Cardiac muscle cell (in vitro differentiated cells and primary cell): ENCODE results near the gene SMIM45.

ENCODE experiments used
- DNase-seq, 2 donors: peaks; one replicate each; pipeline versions ENCODE4 v3.0.0 to v3.0.0-alpha.2; 2010 to 2017; ENCODE audit warnings: low read depth in 1 of 2, low spot score in 1 of 2
- H3K27ac ChIP-seq: fragments of 200-600 bp; sonication (generic); 2 replicates; pipeline ENCODE4 v1.5.1; 2016
- H3K27me3 ChIP-seq: fragments of 200-600 bp; sonication (generic); 2 replicates; pipeline ENCODE4 v1.6.0; 2016; ENCODE audit warnings: control low read depth
- H3K36me3 ChIP-seq: fragments of 200-600 bp; sonication (generic); 2 replicates; pipeline ENCODE4 v1.5.1; 2016; ENCODE audit warnings: control low read depth
- H3K4me1 ChIP-seq: fragments of 200-600 bp; sonication (generic); 2 replicates; pipeline ENCODE4 v1.8.1; 2017; ENCODE audit warnings: low read depth, mild to moderate bottlenecking, mixed run types
- H3K4me3 ChIP-seq: fragments of 200-600 bp; sonication (generic); 2 replicates; pipeline ENCODE4 v1.5.1; 2016; ENCODE audit warnings: mild to moderate bottlenecking
- H3K9me3 ChIP-seq: fragments of 200-600 bp; sonication (generic); 2 replicates; pipeline ENCODE4 v1.5.1; 2017; ENCODE audit warnings: low read depth, mild to moderate bottlenecking, control low read depth
- TF ChIP-seq, protein P1 (sequence below): IDR thresholded peaks from 2 replicates; pipeline ENCODE4 v1.5.1; 2012; ENCODE audit warnings: low read depth, mild to moderate bottlenecking, low read length

The SMIM45 gene

GRCh38 chr22:41907436-41908401 is 44.2 kb upstream of the SMIM45 start:
- TF ChIP-seq, protein P1, sequence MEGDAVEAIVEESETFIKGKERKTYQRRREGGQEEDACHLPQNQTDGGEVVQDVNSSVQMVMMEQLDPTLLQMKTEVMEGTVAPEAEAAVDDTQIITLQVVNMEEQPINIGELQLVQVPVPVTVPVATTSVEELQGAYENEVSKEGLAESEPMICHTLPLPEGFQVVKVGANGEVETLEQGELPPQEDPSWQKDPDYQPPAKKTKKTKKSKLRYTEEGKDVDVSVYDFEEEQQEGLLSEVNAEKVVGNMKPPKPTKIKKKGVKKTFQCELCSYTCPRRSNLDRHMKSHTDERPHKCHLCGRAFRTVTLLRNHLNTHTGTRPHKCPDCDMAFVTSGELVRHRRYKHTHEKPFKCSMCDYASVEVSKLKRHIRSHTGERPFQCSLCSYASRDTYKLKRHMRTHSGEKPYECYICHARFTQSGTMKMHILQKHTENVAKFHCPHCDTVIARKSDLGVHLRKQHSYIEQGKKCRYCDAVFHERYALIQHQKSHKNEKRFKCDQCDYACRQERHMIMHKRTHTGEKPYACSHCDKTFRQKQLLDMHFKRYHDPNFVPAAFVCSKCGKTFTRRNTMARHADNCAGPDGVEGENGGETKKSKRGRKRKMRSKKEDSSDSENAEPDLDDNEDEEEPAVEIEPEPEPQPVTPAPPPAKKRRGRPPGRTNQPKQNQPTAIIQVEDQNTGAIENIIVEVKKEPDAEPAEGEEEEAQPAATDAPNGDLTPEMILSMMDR: no peak
- no peak overlapping the region for H3K4me3 ChIP-seq

DNA sequence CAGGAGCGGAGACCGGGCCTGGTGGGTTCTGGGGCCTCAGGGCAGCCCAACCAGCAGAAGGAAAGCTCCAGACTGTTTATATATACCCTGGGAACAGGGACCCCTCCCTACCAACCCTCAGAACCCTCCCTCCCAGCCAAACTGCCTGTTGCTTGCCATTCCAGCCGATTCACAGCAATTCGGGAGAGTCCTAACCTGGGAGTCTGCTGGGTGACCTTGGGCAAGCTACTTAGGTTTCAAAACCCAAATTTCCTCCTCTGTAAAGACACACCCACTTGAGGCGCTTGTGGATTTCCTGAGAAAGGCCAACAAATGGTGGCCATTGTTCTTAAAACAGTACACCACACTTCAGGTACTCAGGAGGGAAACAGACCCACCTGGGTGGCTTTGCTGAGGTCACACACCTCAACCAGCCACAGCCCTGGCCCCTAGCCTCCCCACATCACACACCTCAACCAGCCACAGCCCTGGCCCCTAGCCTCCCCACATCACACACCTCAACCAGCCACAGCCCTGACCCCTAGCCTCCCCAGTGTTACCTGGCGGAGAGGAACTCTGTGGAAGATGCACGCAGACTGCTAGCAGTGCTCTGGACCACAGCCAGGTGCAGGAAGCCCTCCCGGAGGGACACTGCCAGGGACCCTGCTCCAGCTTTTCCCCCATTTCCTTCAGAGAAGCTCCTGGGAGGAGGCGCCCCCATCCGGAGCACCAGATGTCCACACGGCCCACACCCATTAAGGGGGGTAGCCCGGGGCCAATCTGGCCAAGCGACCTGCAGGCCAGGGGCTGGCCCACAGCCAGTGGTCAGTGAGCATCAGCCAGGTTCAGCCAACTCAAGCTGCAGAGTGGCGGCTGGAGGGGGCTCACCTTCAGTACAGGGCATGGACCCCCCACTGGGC is 43.3 kb upstream of the SMIM45 start:
- H3K9me3 ChIP-seq: no peaks in the 10 kb centered on the region
- TF ChIP-seq, protein P1: no peak
- H3K27ac ChIP-seq: no peak overlapping the region
- peaks cover 53% of the 10 kb centered on the region for H3K27me3 ChIP-seq
- H3K4me1 ChIP-seq: peaks cover 4% of the 10 kb centered on the region
- DNase-seq: no peak
- no peak overlapping the region for H3K4me3 ChIP-seq
- peaks cover 31% of the 10 kb centered on the region for H3K36me3 ChIP-seq

More at GRCh38 chr22:41907436-41908401, 44.2 kb upstream of the SMIM45 start:
- H3K4me1 ChIP-seq: peaks cover 4% of the 10 kb centered on the region
- H3K27me3 ChIP-seq: peaks cover 43% of the 10 kb centered on the region
- no peak overlapping the region for H3K27ac ChIP-seq
- no peaks in the 10 kb centered on the region for H3K9me3 ChIP-seq
- peaks cover 38% of the 10 kb centered on the region for H3K36me3 ChIP-seq
- no peak for DNase-seq

- H3K27me3 ChIP-seq: peaks cover 61% of the 10 kb centered on the region
- H3K4me3 ChIP-seq: peak overlapping the region; percentile 20
- DNase-seq: no peak
- H3K9me3 ChIP-seq: no peaks in the 10 kb centered on the region
- H3K36me3 ChIP-seq: peaks cover 22% of the 10 kb centered on the region
- peaks cover 4% of the 10 kb centered on the region for H3K4me1 ChIP-seq
- no peak overlapping the region for H3K27ac ChIP-seq
- TF ChIP-seq, protein P1: no peak
Measured at GRCh38 chr22:41909310-41910049, 42.5 kb upstream of the SMIM45 start.

DNA sequence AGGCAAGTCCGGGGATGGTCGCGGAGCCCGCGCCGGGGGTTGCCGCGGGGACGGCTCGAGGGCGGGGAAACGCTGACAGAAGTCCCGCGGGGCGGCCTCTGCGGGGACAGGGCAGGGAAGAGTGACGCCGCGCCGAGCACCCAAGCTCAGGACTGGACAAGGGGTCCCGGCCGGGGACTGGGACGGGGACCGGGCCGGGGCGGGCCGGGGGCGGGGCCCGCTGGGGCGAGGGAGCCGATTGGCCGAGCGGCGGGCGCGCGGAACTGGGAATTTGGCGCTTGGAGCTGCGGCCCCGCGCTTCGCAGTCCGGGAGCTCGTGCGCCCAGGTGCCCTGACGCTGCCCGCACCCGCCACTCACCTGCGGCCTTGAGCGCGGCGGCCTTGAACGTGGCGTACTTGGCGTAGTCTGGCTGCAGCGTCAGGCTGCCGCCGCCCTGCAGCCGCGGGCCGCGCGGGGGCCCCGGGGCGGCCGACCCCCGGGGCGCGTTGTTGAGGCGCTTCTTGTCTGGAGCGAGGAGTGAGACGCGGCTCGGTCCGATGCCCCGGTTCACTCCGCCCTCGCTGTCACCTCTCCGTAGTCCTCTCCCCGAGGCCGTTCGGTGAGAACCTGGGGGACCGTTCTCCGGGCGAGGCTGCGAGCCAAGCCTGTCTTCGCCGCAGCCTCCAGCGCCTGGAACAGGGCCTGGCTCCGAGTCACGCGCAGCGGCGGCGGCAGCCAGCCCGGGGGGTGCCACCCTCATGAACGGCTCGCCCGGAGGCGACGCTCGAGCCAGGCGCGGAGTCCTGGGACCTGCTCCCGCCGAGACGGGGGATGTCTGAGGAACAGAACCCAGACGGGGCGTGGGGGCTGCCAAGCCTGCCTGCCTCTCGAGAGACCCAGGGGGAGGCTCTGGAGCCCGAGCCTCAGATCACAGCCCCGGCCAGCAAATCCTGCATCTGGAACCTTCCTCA is 41.6 kb upstream of the SMIM45 start:
- peak; percentile 33 to 60 for DNase-seq
- peak overlapping the region; percentile 20 for H3K4me3 ChIP-seq

More for the DNA sequence above, 41.6 kb upstream of the SMIM45 start:
- H3K4me1 ChIP-seq: peaks cover 4% of the 10 kb centered on the region
- no peaks in the 10 kb centered on the region for H3K9me3 ChIP-seq
- peaks cover 14% of the 10 kb centered on the region for H3K36me3 ChIP-seq
- peaks cover 69% of the 10 kb centered on the region for H3K27me3 ChIP-seq
- TF ChIP-seq, protein P1: no peak
- no peak overlapping the region for H3K27ac ChIP-seq
